ENCODE results near the gene MED27. TPM values are rescaled to one million over a fixed set of nuclear protein-coding genes. Genes with fewer than 3 reads are reported as not detected.

The MED27 gene
- total and polyA plus RNA-seq, 9 of the 15 experiments (the other 6 are each of a cell fraction or from before 2014, with no cell fraction given), result 24.4 to 91.0 (median 36.1) TPM

DNA sequence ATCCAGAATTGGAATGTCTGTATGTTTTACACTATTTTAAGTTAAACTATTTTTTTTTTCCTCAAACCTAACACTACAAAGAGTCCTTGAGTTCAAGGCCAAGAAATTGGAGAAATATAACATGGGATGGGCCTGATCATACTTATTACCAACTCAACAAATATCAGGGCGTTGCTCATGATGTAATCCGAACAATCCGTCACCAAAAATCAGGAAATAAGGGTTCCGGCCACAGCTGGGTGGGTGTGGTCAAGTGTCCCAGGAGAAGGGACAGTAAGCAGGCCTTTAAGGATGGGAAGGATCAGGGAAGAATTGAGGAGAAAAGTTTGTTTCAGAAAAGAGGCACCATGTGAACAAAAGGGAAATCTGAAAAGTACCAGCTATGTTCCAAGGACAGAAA lies 29.8 kb downstream of the MED27 start:
- ATAC-seq (no peak), DNase-seq (ENCODE audit: extremely low read depth in 1 of 4, low spot score in 3 of 4) (no peak), FAIRE-seq (no peak)
- ChIA-PET CTCF (ENCODE audit: low intra/inter-chr PET ratio) (no interaction called here), POLR2A (no interaction called here)
- no TSS peak for BruUV-seq (replicated peaks)
- H3K36me3 ChIP-seq (ENCODE audit: control insufficient read depth, insufficient read depth, low read length), result no peaks in the 10 kb centered on the region; the same call in 2 of the 3 replicates
- peaks cover 0 to 8% of the 10 kb centered on the region in 2 experiments; a peak in 2 of 5 replicates for H3K4me1 ChIP-seq (replicated peaks in 1 of 2; ENCODE audit: control insufficient read depth in 2 of 2, insufficient read depth in 2 of 2, low read length in 2 of 2)
- in situ Hi-C loops (cut with MboI), result no loop called here
- TF ChIP-seq, protein P1, sequence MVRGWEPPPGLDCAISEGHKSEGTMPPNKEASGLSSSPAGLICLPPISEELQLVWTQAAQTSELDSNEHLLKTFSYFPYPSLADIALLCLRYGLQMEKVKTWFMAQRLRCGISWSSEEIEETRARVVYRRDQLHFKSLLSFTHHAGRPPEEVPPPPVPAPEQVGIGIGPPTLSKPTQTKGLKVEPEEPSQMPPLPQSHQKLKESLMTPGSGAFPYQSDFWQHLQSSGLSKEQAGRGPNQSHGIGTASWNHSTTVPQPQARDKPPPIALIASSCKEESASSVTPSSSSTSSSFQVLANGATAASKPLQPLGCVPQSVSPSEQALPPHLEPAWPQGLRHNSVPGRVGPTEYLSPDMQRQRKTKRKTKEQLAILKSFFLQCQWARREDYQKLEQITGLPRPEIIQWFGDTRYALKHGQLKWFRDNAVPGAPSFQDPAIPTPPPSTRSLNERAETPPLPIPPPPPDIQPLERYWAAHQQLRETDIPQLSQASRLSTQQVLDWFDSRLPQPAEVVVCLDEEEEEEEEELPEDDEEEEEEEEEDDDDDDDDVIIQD (CRISPR knock-in tag; IDR thresholded peaks at IDR 0.05), result no peak
- no peak for TF ChIP-seq SIN3A (IDR thresholded peaks at IDR 0.05; ENCODE audit: borderline replicate concordance in 2 of 2, control insufficient read depth in 1 of 2, low read depth in 2 of 2, low read length in 2 of 2)
- no peak overlapping the region for H3K4me2 ChIP-seq (ENCODE audit: insufficient read depth, low read length)
- H3K4me3 ChIP-seq, result no peak overlapping the region
- WGBS (ENCODE audit: insufficient coverage, low coverage, missing lambda C conversion rate), result 72% methylated on average over 4 of the region's 4 CpGs
- peaks cover 22% of the 10 kb centered on the region for H4K20me1 ChIP-seq (replicated peaks; ENCODE audit: control insufficient read depth, insufficient read depth, low read length)
- H3K79me2 ChIP-seq (ENCODE audit: control insufficient read depth, insufficient read depth, low read length), result peaks cover 15% of the 10 kb centered on the region
- H3K9ac ChIP-seq (ENCODE audit: insufficient read depth in 1 of 2, low read depth in 2 of 2, low read length in 2 of 2), result no peak overlapping the region
- intact Hi-C loops (cut with micrococcal nuclease), result no loop called here
- H3K9me1 ChIP-seq (ENCODE audit: control insufficient read depth, insufficient read depth, low read length), result no peaks in the 10 kb centered on the region
- no peak overlapping the region for H3K27ac ChIP-seq (ENCODE audit: extremely low read depth, low read depth, low read length)
- no peaks in the 10 kb centered on the region for H3K9me3 ChIP-seq (replicated peaks; ENCODE audit: control insufficient read depth, insufficient read depth, low read depth, low read length)
- H3K27me3 ChIP-seq (ENCODE audit: control insufficient read depth in 2 of 2, insufficient read depth in 2 of 2, low read length in 2 of 2), result no peaks in the 10 kb centered on the region
- H2AFZ ChIP-seq (ENCODE audit: low read depth, low read length), result no peak overlapping the region

DNA sequence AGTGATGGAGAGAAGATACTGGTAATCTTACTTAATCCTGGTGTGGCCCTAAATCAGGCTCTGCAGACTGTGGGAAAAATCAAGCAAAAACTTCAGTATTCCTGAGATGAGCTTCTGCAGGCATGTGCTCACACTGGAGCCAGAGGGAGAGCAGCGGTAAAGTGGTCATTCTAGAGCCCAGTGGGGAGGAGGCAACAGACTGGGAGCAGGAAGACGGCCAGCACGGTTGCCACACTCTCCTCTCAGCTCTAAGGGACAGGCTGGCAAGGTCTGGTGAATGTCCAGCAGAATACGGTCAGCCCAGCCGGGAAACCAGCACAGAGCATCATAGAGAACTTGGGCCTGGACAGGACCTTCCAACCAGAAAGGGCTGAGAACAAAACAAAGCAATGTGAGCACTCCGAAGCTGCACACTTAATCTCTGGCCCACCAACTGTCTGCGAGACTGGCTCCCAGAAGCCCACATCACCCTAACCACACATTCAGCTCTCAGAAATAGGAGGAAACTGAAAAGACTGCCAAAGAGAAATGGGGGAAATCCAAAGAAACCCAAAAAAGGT lies 30.3 kb downstream of the MED27 start:
- H3K79me2 ChIP-seq (ENCODE audit: control insufficient read depth, insufficient read depth, low read length), result peaks cover 16% of the 10 kb centered on the region
- H3K4me3 ChIP-seq, result no peak overlapping the region
- H3K4me1 ChIP-seq (replicated peaks in 1 of 2; ENCODE audit: control insufficient read depth in 2 of 2, insufficient read depth in 2 of 2, low read length in 2 of 2), result peaks cover 4 to 5% of the 10 kb centered on the region in 2 experiments; a peak in 3 of 5 replicates
- ATAC-seq (no peak), FAIRE-seq (no peak), DNase-seq (ENCODE audit: extremely low read depth in 1 of 4, low spot score in 3 of 4) (no peak)
- H3K9me3 ChIP-seq (replicated peaks; ENCODE audit: control insufficient read depth, insufficient read depth, low read depth, low read length), result no peaks in the 10 kb centered on the region
- no peak overlapping the region for H3K27ac ChIP-seq (ENCODE audit: extremely low read depth, low read depth, low read length)
- no peaks in the 10 kb centered on the region; the same call in 2 of the 3 replicates for H3K36me3 ChIP-seq (ENCODE audit: control insufficient read depth, insufficient read depth, low read length)
- no peak overlapping the region for H3K4me2 ChIP-seq (ENCODE audit: insufficient read depth, low read length)
- ChIA-PET CTCF (ENCODE audit: low intra/inter-chr PET ratio) (no interaction called here), POLR2A (no interaction called here)
- H3K9ac ChIP-seq (ENCODE audit: insufficient read depth in 1 of 2, low read depth in 2 of 2, low read length in 2 of 2), result no peak overlapping the region
- in situ Hi-C loops (cut with MboI), result no loop called here
- no peaks in the 10 kb centered on the region for H3K27me3 ChIP-seq (ENCODE audit: control insufficient read depth in 2 of 2, insufficient read depth in 2 of 2, low read length in 2 of 2)
- TF ChIP-seq ZNF3 (CRISPR knock-in tag; IDR thresholded peaks at IDR 0.05) (no peak), STAT5B (CRISPR knock-in tag; IDR thresholded peaks at IDR 0.05) (no peak), RBM17 (IDR thresholded peaks at IDR 0.05; ENCODE audit: borderline replicate concordance, low read depth, low read length) (no peak), POLR2A (conservative IDR thresholded peaks at IDR 0.05) (no peak), ZNF551 (CRISPR knock-in tag; IDR thresholded peaks at IDR 0.05) (no peak), ILK (tag; IDR thresholded peaks at IDR 0.05; ENCODE audit: borderline replicate concordance, low read depth) (no peak), TAF7 (tag; IDR thresholded peaks at IDR 0.05) (no peak), CSDE1 (IDR thresholded peaks at IDR 0.05) (no peak), HMG20B (CRISPR knock-in tag; IDR thresholded peaks at IDR 0.05) (no peak), ZC3H8 (IDR thresholded peaks at IDR 0.05) (no peak)
- TF ChIP-seq, protein P2, sequence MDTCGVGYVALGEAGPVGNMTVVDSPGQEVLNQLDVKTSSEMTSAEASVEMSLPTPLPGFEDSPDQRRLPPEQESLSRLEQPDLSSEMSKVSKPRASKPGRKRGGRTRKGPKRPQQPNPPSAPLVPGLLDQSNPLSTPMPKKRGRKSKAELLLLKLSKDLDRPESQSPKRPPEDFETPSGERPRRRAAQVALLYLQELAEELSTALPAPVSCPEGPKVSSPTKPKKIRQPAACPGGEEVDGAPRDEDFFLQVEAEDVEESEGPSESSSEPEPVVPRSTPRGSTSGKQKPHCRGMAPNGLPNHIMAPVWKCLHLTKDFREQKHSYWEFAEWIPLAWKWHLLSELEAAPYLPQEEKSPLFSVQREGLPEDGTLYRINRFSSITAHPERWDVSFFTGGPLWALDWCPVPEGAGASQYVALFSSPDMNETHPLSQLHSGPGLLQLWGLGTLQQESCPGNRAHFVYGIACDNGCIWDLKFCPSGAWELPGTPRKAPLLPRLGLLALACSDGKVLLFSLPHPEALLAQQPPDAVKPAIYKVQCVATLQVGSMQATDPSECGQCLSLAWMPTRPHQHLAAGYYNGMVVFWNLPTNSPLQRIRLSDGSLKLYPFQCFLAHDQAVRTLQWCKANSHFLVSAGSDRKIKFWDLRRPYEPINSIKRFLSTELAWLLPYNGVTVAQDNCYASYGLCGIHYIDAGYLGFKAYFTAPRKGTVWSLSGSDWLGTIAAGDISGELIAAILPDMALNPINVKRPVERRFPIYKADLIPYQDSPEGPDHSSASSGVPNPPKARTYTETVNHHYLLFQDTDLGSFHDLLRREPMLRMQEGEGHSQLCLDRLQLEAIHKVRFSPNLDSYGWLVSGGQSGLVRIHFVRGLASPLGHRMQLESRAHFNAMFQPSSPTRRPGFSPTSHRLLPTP (IDR thresholded peaks at IDR 0.05; ENCODE audit: borderline replicate concordance, extremely low read depth, insufficient read length), result no peak
- no peak overlapping the region for H2AFZ ChIP-seq (ENCODE audit: low read depth, low read length)
- WGBS (ENCODE audit: insufficient coverage, low coverage, missing lambda C conversion rate), result 84% methylated on average over 7 of the region's 7 CpGs
- H4K20me1 ChIP-seq (replicated peaks; ENCODE audit: control insufficient read depth, insufficient read depth, low read length), result peaks cover 20% of the 10 kb centered on the region
- no TSS peak for BruUV-seq (replicated peaks)
- H3K9me1 ChIP-seq (ENCODE audit: control insufficient read depth, insufficient read depth, low read length), result no peaks in the 10 kb centered on the region
- intact Hi-C loops (cut with micrococcal nuclease), result no loop called here

Measured in K562 (cell line).